GM12878 (cell line): Measurements from ENCODE around the gene CDHR4. TPM values are rescaled to one million over a fixed set of nuclear protein-coding genes. Genes with fewer than 3 reads are reported as not detected.

Experiments
- ATAC-seq: fragments of 200-7000 bp; cut with Tn5 transposase; 3 replicates; pipeline ENCODE4 v1.9.1; 2020; ENCODE audit warnings: mild to moderate bottlenecking, moderate library complexity
- BruUV-seq: library from RNA; stranded (reverse); fragments of 400-500 nt; replicated peaks from 2 replicates; lab custom pipeline; 2021; lab: Mats Ljungman, UMichigan
- CTCF ChIA-PET: fragments of 300-600 bp; sonication (Branson Sonifier 250); formaldehyde crosslinking; extraction: SDS; loops from one replicate; lab custom pipeline; 2021; ENCODE audit warnings: inconsistent platforms; lab: Yijun Ruan, JAX
- POLR2A ChIA-PET: fragments of 350-600 bp; formaldehyde crosslinking; extraction: SDS; loops from one replicate; lab custom pipeline; 2021; ENCODE audit warnings: inconsistent platforms; lab: Charles Lee
- RAD21 ChIA-PET: fragments of 300-600 bp; sonication (Branson Sonifier 250); formaldehyde crosslinking; loops from one replicate; lab custom pipeline; 2023; ENCODE audit warnings: antibody characterized with exemption; ENCODE audit not compliant: unreplicated experiment; lab: Charles Lee
- SMC1A ChIA-PET: fragments of 300-600 bp; sonication (Branson Sonifier 250); formaldehyde crosslinking; loops from one replicate; lab custom pipeline; 2023; ENCODE audit not compliant: unreplicated experiment, uncharacterized antibody; lab: Charles Lee
- DNase-seq: peaks from one replicate; pipeline ENCODE4 v3.0.0-alpha.2; 2011; ENCODE audit warnings: low read depth, low spot score
- FAIRE-seq: peaks from 3 replicates; lab custom pipeline; 2011; peaks lifted over from hg19 to GRCh38; lab: Jason Lieb, UNC
- H2AFZ ChIP-seq: 2 replicates; pipeline ENCODE4 v1.6.0; 2011; ENCODE audit warnings: low read depth, low read length, control low read depth; ENCODE audit not compliant: control insufficient read depth
- H3K27ac ChIP-seq: 2 replicates; pipeline ENCODE4 v1.5.1; 2011; ENCODE audit warnings: control low read depth; ENCODE audit not compliant: control insufficient read depth, insufficient read depth
- H3K27me3 ChIP-seq, 2 experiments: replicated peaks in 1 of 2; 2 replicates each; pipeline versions ENCODE4 v1.6.0 to v1.6.1; 2011; ENCODE audit warnings: low read length in 1 of 2; ENCODE audit not compliant: control insufficient read depth in 2 of 2, insufficient read depth in 2 of 2
- H3K36me3 ChIP-seq, 2 experiments: 2 replicates each; pipeline ENCODE4 v1.5.1; 2011; ENCODE audit warnings: low read length in 1 of 2; ENCODE audit not compliant: control insufficient read depth in 2 of 2, insufficient read depth in 2 of 2
- H3K4me1 ChIP-seq: 2 replicates; pipeline ENCODE4 v1.6.1; 2011; ENCODE audit warnings: mild to moderate bottlenecking, low read length, moderate library complexity, mixed read lengths; ENCODE audit not compliant: control insufficient read depth, insufficient read depth
- H3K4me2 ChIP-seq: 2 replicates; pipeline ENCODE4 v1.6.0; 2011; ENCODE audit warnings: control low read depth; ENCODE audit not compliant: control insufficient read depth, insufficient read depth
- H3K4me3 ChIP-seq: fragments of 200-600 bp; sonication (generic); 2 replicates; pipeline ENCODE4 v1.5.1; 2016
- H3K79me2 ChIP-seq: 2 replicates; pipeline ENCODE4 v1.6.0; 2011; ENCODE audit warnings: low read length; ENCODE audit not compliant: control insufficient read depth, insufficient read depth
- H3K9ac ChIP-seq: 2 replicates; pipeline ENCODE4 v1.8.0; 2011; ENCODE audit warnings: low read length, control low read depth, mixed read lengths; ENCODE audit not compliant: control insufficient read depth, insufficient read depth
- H3K9me3 ChIP-seq: replicated peaks from 3 replicates; pipeline ENCODE4 v1.5.1; 2011; ENCODE audit warnings: mild to moderate bottlenecking, low read length; ENCODE audit not compliant: control insufficient read depth, insufficient read depth
- H4K20me1 ChIP-seq: 2 replicates; pipeline ENCODE4 v1.6.0; 2011; ENCODE audit not compliant: control insufficient read depth, insufficient read depth
- CTCF ChIP-seq, 3 experiments: IDR thresholded peaks in 2 of 3; conservative IDR thresholded peaks in 1 of 3; 2 replicates each; pipeline ENCODE4 v1.5.1; 2011; ENCODE audit warnings: low read depth in 3 of 3, low read length in 3 of 3, mild to moderate bottlenecking in 3 of 3, control low read depth in 2 of 3, moderate library complexity in 2 of 3, inconsistent platforms in 1 of 3, mixed read lengths in 1 of 3; ENCODE audit not compliant: control insufficient read depth in 2 of 3, insufficient read depth in 1 of 3; ENCODE audit errors: extremely low read depth in 1 of 3
- IRF5 ChIP-seq: fragments of 450-650 bp; IDR thresholded peaks from 2 replicates; pipeline ENCODE4 v1.6.1; 2017; ENCODE audit warnings: borderline replicate concordance
- NBN ChIP-seq: fragments of 450-650 bp; IDR thresholded peaks from 2 replicates; pipeline ENCODE4 v1.6.1; 2016
- PML ChIP-seq: IDR thresholded peaks from 2 replicates; pipeline ENCODE4 v1.6.1; 2012; ENCODE audit warnings: low read length, inconsistent platforms
- POU2F2 ChIP-seq: IDR thresholded peaks from 3 replicates; pipeline ENCODE4 v1.6.1; 2011; ENCODE audit warnings: low read depth, mild to moderate bottlenecking, low read length, borderline replicate concordance
- RAD21 ChIP-seq: IDR thresholded peaks from 2 replicates; pipeline ENCODE4 v1.6.1; 2011; ENCODE audit warnings: mild to moderate bottlenecking, low read depth, low read length, moderate library complexity; ENCODE audit not compliant: insufficient read depth
- SMC3 ChIP-seq: IDR thresholded peaks from 2 replicates; pipeline ENCODE4 v1.6.1; 2011; ENCODE audit warnings: low read length, improper control_type of control experiment, borderline replicate concordance
- YY1 ChIP-seq: IDR thresholded peaks from 2 replicates; pipeline ENCODE4 v1.6.1; 2011; ENCODE audit warnings: low read depth, mild to moderate bottlenecking, low read length
- WGBS: methylation state at CpG from one replicate; pipeline ENCODE4 v1.1.6; 2016; ENCODE audit warnings: low lambda C conversion rate; ENCODE audit not compliant: insufficient replicate concordance, insufficient coverage; ENCODE audit errors: missing lambda C conversion rate; 5-methylcytosine and 5-hydroxymethylcytosine counted together
- in situ Hi-C: fragments of 300-500 bp; cut with MboI; formaldehyde crosslinking; loops from 9 replicates; pipeline ENCODE4 v1.14.3; 2018; ENCODE audit warnings: mixed read lengths
- intact Hi-C: fragments of 100-400 bp; cut with micrococcal nuclease; formaldehyde crosslinking; loops from one replicate; pipeline ENCODE4 v1.14.2; 2022; ENCODE audit not compliant: unreplicated experiment
- polyA plus RNA-seq, 11 experiments: library from polyadenylated mRNA; depleted of rRNA in 4 of 11; unstranded in 6 of 11; stranded (reverse) in 5 of 11; fragments of >200 nt; fragmentation: Nextera tagmentation in 4 of 11; fragmentation: Illumina TruSeq in 1 of 11; extraction: Ambion mirVana in 4 of 11; extraction: Trizol in 1 of 11; gene quantifications; 1 replicate in 1 of 11; 2 replicates in 10 of 11; pipeline versions ENCODE4 v1.2.1 to v1.2.3, GENCODE V29; 2011 to 2016; ENCODE audit warnings: inconsistent platforms in 2 of 11, missing spikeins in 2 of 11, low read depth in 1 of 11
- total RNA-seq, 4 experiments: library from RNA; depleted of rRNA in 3 of 4; stranded (reverse); fragments of >200 nt in 3 of 4; fragmentation: Illumina TruSeq in 1 of 4; extraction: Trizol in 1 of 4; gene quantifications; 2 replicates each; pipeline versions ENCODE4 v1.2.1 to v1.2.3, GENCODE V29; 2013 to 2021

Gene CDHR4
- total and polyA plus RNA-seq, 10 of the 15 experiments (the other 5 are each of a cell fraction or from before 2014, with no cell fraction given): not detected

GRCh38 chr3:49839193-49839809 is 39.6 kb upstream of the CDHR4 start:
- CTCF ChIA-PET: interaction anchor here (0.6 to 14.1 kb wide), 39 partner anchors 9 to 498 kb away, joined by 3 to 327 read pairs (median 5); partner anchors contain the start of genes AMIGO3, CDHR4, GMPPB and INKA1
- intact Hi-C loops (loop anchor here (1.0 to 5.0 kb wide), 3 partner anchors 37 to 136 kb away; partner anchors contain the start of gene GMPPB), in situ Hi-C loops (no loop called here)
- POLR2A ChIA-PET: interaction anchor here (0.6 to 2.4 kb wide), 9 partner anchors 13 to 93 kb away, joined by 3 to 21 read pairs (median 4); partner anchors contain the start of gene INKA1
- Histone ChIP-seq H4K20me1 (no peaks in the 10 kb centered on the region), H3K36me3 (peaks cover 14 to 18% of the 10 kb centered on the region in 2 experiments), H2AFZ (no peak overlapping the region; the same call in 1 of the 2 replicates), H3K4me3 (no peak overlapping the region), H3K9ac (no peak overlapping the region), H3K4me2 (no peak overlapping the region), H3K27ac (no peak overlapping the region), H3K4me1 (no peaks in the 10 kb centered on the region), H3K27me3 (no peaks in the 10 kb centered on the region), H3K9me3 (no peaks in the 10 kb centered on the region), H3K79me2 (no peaks in the 10 kb centered on the region)
- WGBS: 49% methylated on average over 6 of the region's 6 CpGs
- DNase-seq (peak; percentile 23), ATAC-seq (peak; percentile 99), FAIRE-seq (peak; percentile 89)
- SMC1A ChIA-PET: interaction anchor here (0.8 to 7.5 kb wide), 15 partner anchors 12 to 300 kb away, joined by 3 to 146 read pairs (median 4); partner anchors contain the start of genes CDHR4, INKA1, TRAIP and UBA7
- TF ChIP-seq IRF5 (no peak), SMC3 (peak; percentile 99), PML (no peak), POU2F2 (0 out of 3 replicates have a peak, but pooled peaks have one; percentile 23), RAD21 (peak; percentile 96), NBN (0 out of 2 replicates have a peak, but pooled peaks have one; percentile 32), CTCF (IDR thresholded peaks at IDR 0.05 in 2 of 3, conservative IDR thresholded peaks at IDR 0.05 in 1 of 3; ENCODE audit: control insufficient read depth in 2 of 3, extremely low read depth in 1 of 3, insufficient read depth in 1 of 3, low read depth in 3 of 3, low read length in 3 of 3) (peak; percentile 84 to 96 (median 89)), YY1 (peak; percentile 92)
- BruUV-seq: no TSS peak
- RAD21 ChIA-PET: interaction anchor here (0.6 to 7.0 kb wide), 19 partner anchors 13 to 404 kb away, joined by 3 to 182 read pairs (median 4); partner anchors contain the start of genes CDHR4, INKA1, IP6K1 and MON1A
